ENCODE data around the gene SMYD3. TPM values are rescaled to one million over a fixed set of nuclear protein-coding genes. Genes with fewer than 3 reads are reported as not detected.

The SMYD3 gene
- total RNA-seq, 1 donor from 2014 or later, result 80.8 TPM

GRCh38 chr1:245929224-245929623 is 577.9 kb downstream of the SMYD3 start:
- FAIRE-seq (no peak), DNase-seq (ENCODE audit: low read depth) (no peak)
- no peaks in the 10 kb centered on the region for H3K4me1 Mint-ChIP-seq (ENCODE audit: low read depth, unreplicated experiment)
- no peak overlapping the region for H3K4me2 ChIP-seq (ENCODE audit: low read length)
- no peaks in the 10 kb centered on the region for H3K4me1 ChIP-seq (ENCODE audit: insufficient read depth, low read length)
- no peak overlapping the region for H3K27ac Mint-ChIP-seq (ENCODE audit: unreplicated experiment)
- no peaks in the 10 kb centered on the region for H4K20me1 ChIP-seq (ENCODE audit: insufficient read depth, low read length)
- no peak overlapping the region for H3K9ac ChIP-seq (ENCODE audit: low read length)
- H3K4me3 Mint-ChIP-seq (ENCODE audit: unreplicated experiment), result no peak overlapping the region
- no peaks in the 10 kb centered on the region for H3K36me3 ChIP-seq (ENCODE audit: insufficient read depth, low read length)
- H3K4me3 ChIP-seq (ENCODE audit: insufficient read depth, low read depth, low read length), result no peak overlapping the region
- H3K36me3 Mint-ChIP-seq (ENCODE audit: low read depth, unreplicated experiment), result peaks cover 18% of the 10 kb centered on the region
- H3K27me3 Mint-ChIP-seq (ENCODE audit: low read depth, unreplicated experiment), result no peaks in the 10 kb centered on the region
- H2AFZ ChIP-seq (ENCODE audit: low read depth, low read length), result no peak overlapping the region
- no peaks in the 10 kb centered on the region for H3K79me2 ChIP-seq (ENCODE audit: insufficient read depth, low read length)
- TF ChIP-seq EZH2 (IDR thresholded peaks at IDR 0.05; ENCODE audit: insufficient read depth, low read length), result no peak
- H3K27ac ChIP-seq (ENCODE audit: low read depth, low read length), result no peak overlapping the region
- no peaks in the 10 kb centered on the region for H3K27me3 ChIP-seq (ENCODE audit: insufficient read depth, low read length)
- H3K9me3 ChIP-seq (ENCODE audit: insufficient read depth, low read depth, low read length), result no peaks in the 10 kb centered on the region
- no peaks in the 10 kb centered on the region for H3K9me3 Mint-ChIP-seq (ENCODE audit: unreplicated experiment)

GRCh38 chr1:245926888-245927287 is 580.2 kb downstream of the SMYD3 start:
- H3K4me1 ChIP-seq (ENCODE audit: insufficient read depth, low read length), result no peaks in the 10 kb centered on the region
- H4K20me1 ChIP-seq (ENCODE audit: insufficient read depth, low read length), result no peaks in the 10 kb centered on the region
- H3K4me1 Mint-ChIP-seq (ENCODE audit: low read depth, unreplicated experiment), result no peaks in the 10 kb centered on the region
- no peaks in the 10 kb centered on the region for H3K9me3 ChIP-seq (ENCODE audit: insufficient read depth, low read depth, low read length)
- H3K36me3 ChIP-seq (ENCODE audit: insufficient read depth, low read length), result no peaks in the 10 kb centered on the region
- no peak overlapping the region for H3K4me3 ChIP-seq (ENCODE audit: insufficient read depth, low read depth, low read length)
- no peak overlapping the region for H3K9ac ChIP-seq (ENCODE audit: low read length)
- H3K27me3 Mint-ChIP-seq (ENCODE audit: low read depth, unreplicated experiment), result no peaks in the 10 kb centered on the region
- DNase-seq (ENCODE audit: low read depth) (no peak), FAIRE-seq (no peak)
- TF ChIP-seq CTCF (IDR thresholded peaks at IDR 0.05; ENCODE audit: insufficient read depth, low read depth, low read length) (no peak), EZH2 (IDR thresholded peaks at IDR 0.05; ENCODE audit: insufficient read depth, low read length) (no peak)
- H3K27ac ChIP-seq (ENCODE audit: low read depth, low read length), result no peak overlapping the region
- no peak overlapping the region for H3K27ac Mint-ChIP-seq (ENCODE audit: unreplicated experiment)
- peaks cover 18% of the 10 kb centered on the region for H3K36me3 Mint-ChIP-seq (ENCODE audit: low read depth, unreplicated experiment)
- no peak overlapping the region for H3K4me2 ChIP-seq (ENCODE audit: low read length)
- no peak overlapping the region for H2AFZ ChIP-seq (ENCODE audit: low read depth, low read length)
- no peaks in the 10 kb centered on the region for H3K79me2 ChIP-seq (ENCODE audit: insufficient read depth, low read length)
- H3K4me3 Mint-ChIP-seq (ENCODE audit: unreplicated experiment), result no peak overlapping the region
- no peaks in the 10 kb centered on the region for H3K27me3 ChIP-seq (ENCODE audit: insufficient read depth, low read length)
- H3K9me3 Mint-ChIP-seq (ENCODE audit: unreplicated experiment), result no peaks in the 10 kb centered on the region

GRCh38 chr1:245923215-245923614 is 583.9 kb downstream of the SMYD3 start:
- FAIRE-seq, result no peak
- H3K27ac ChIP-seq (ENCODE audit: low read depth, low read length), result no peak overlapping the region
- no peak overlapping the region for H3K27ac Mint-ChIP-seq (ENCODE audit: unreplicated experiment)
- H3K4me1 Mint-ChIP-seq (ENCODE audit: low read depth, unreplicated experiment), result no peaks in the 10 kb centered on the region
- no peaks in the 10 kb centered on the region for H3K4me1 ChIP-seq (ENCODE audit: insufficient read depth, low read length)
- H3K9me3 Mint-ChIP-seq (ENCODE audit: unreplicated experiment), result no peaks in the 10 kb centered on the region
- no peaks in the 10 kb centered on the region for H3K9me3 ChIP-seq (ENCODE audit: insufficient read depth, low read depth, low read length)
- H3K9ac ChIP-seq (ENCODE audit: low read length), result no peak overlapping the region
- no peak overlapping the region for H3K4me3 ChIP-seq (ENCODE audit: insufficient read depth, low read depth, low read length)
- TF ChIP-seq CTCF (IDR thresholded peaks at IDR 0.05; ENCODE audit: insufficient read depth, low read depth, low read length) (no peak), EZH2 (IDR thresholded peaks at IDR 0.05; ENCODE audit: insufficient read depth, low read length) (no peak)
- H4K20me1 ChIP-seq (ENCODE audit: insufficient read depth, low read length), result no peaks in the 10 kb centered on the region
- H3K79me2 ChIP-seq (ENCODE audit: insufficient read depth, low read length), result no peaks in the 10 kb centered on the region
- DNase-seq (ENCODE audit: low read depth), result no peak
- peaks cover 12% of the 10 kb centered on the region for H3K36me3 Mint-ChIP-seq (ENCODE audit: low read depth, unreplicated experiment)
- no peak overlapping the region for H3K4me3 Mint-ChIP-seq (ENCODE audit: unreplicated experiment)
- H3K4me2 ChIP-seq (ENCODE audit: low read length), result no peak overlapping the region
- no peaks in the 10 kb centered on the region for H3K27me3 ChIP-seq (ENCODE audit: insufficient read depth, low read length)
- no peaks in the 10 kb centered on the region for H3K36me3 ChIP-seq (ENCODE audit: insufficient read depth, low read length)
- H3K27me3 Mint-ChIP-seq (ENCODE audit: low read depth, unreplicated experiment), result no peaks in the 10 kb centered on the region
- H2AFZ ChIP-seq (ENCODE audit: low read depth, low read length), result no peak overlapping the region

All from astrocyte (in vitro differentiated cells and primary cell).